Measurements from ENCODE around the gene FAM3D.

The FAM3D gene

GRCh38 chr3:58652624-58653023 is 13.9 kb downstream of the FAM3D start:
- no peak for DNase-seq

- no peak for DNase-seq
Observed at GRCh38 chr3:58651276-58651675, 15.3 kb downstream of the FAM3D start.

- DNase-seq: peak; percentile 8
Observed at GRCh38 chr3:58647381-58648141, 19.0 kb downstream of the FAM3D start.

- no peak for DNase-seq
Observed at GRCh38 chr3:58646503-58646902, 20.1 kb downstream of the FAM3D start.

- DNase-seq: no peak
Observed at GRCh38 chr3:58645726-58646125, 20.8 kb downstream of the FAM3D start.

GRCh38 chr3:58642846-58643245 is 23.7 kb downstream of the FAM3D start:
- no peak for DNase-seq

GRCh38 chr3:58640700-58641372 is 25.7 kb downstream of the FAM3D start:
- DNase-seq: peak; percentile 62

- no peak for DNase-seq
Observed at GRCh38 chr3:58639842-58640241, 26.7 kb downstream of the FAM3D start.

GRCh38 chr3:58639001-58639400 is 27.6 kb downstream of the FAM3D start:
- no peak for DNase-seq

- DNase-seq: no peak
Observed at GRCh38 chr3:58638591-58638990, 28.0 kb downstream of the FAM3D start.

- no peak for DNase-seq
Observed at GRCh38 chr3:58637509-58637908, 29.1 kb downstream of the FAM3D start.

- no peak for DNase-seq
Observed at GRCh38 chr3:58635371-58636285, 30.9 kb downstream of the FAM3D start.

GRCh38 chr3:58633157-58633865 is 33.3 kb downstream of the FAM3D start:
- DNase-seq: no peak

GRCh38 chr3:58631742-58632141 is 34.8 kb downstream of the FAM3D start:
- no peak for DNase-seq

GRCh38 chr3:58630710-58631092 is 35.9 kb downstream of the FAM3D start:
- DNase-seq: no peak

GRCh38 chr3:58630076-58630709 is 36.4 kb downstream of the FAM3D start:
- DNase-seq: peak; percentile 65

GRCh38 chr3:58629629-58630028 is 36.9 kb downstream of the FAM3D start:
- no peak for DNase-seq

GRCh38 chr3:58628823-58629562 is 37.6 kb downstream of the FAM3D start:
- DNase-seq: no peak

- no peak for DNase-seq
Observed at GRCh38 chr3:58627941-58628340, 38.6 kb downstream of the FAM3D start.

- no peak for DNase-seq
Observed at GRCh38 chr3:58627570-58627885, 39.0 kb downstream of the FAM3D start.

- DNase-seq: no peak
Observed at GRCh38 chr3:58626841-58627569, 39.6 kb downstream of the FAM3D start.

All from hematopoietic multipotent progenitor cell treated with erythropoietin and hydrocortisone succinate and interleukin-3 and kit ligand, for 8 days (in vitro differentiated cells).